ENCODE data around the gene FEN1.
A peak's percentile ranks its signal among the peaks of the same experiment; 100 is the strongest.

The FEN1 gene

GRCh38 chr11:61834278-61835048 is 41.8 kb downstream of the FEN1 start:
- peak overlapping the region; percentile 64; the same call in 1 of the 2 replicates for H3K9ac ChIP-seq (ENCODE audit: low read length)

DNA sequence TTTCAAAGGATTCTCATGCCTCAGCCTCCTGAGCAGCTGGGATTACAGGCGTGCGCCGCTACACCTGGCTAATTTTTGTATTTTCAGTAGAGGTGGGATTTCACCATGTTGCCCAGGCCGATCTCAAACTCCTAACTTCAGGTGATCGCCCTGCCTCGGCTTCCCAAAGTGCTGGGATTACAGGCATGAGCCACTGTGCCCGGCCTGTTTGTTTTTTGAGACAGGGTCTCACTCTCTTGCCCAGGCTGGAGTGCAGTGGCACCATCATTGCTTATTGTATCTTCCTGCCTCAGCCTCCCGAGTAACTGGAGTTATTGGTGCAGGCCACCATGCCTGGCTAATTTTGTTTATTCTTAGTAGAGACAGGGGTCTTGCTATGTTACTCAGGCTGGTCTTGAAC is 43.5 kb downstream of the FEN1 start:
- Histone ChIP-seq H3F3A (ENCODE audit: insufficient read depth, low read length) (no peaks in the 10 kb centered on the region), H3K4me3 (ENCODE audit: low read depth, low read length, poor library complexity, severe bottlenecking) (no peak overlapping the region), H4K20me1 (ENCODE audit: insufficient read depth, low read length) (no peaks in the 10 kb centered on the region), H3K79me2 (ENCODE audit: insufficient read depth, low read length) (no peaks in the 10 kb centered on the region), H3K4me2 (ENCODE audit: low read length) (no peak overlapping the region), H3K9me3 (ENCODE audit: low read length) (no peaks in the 10 kb centered on the region), H3K36me3 (ENCODE audit: insufficient read depth, low read length) (peaks cover 24% of the 10 kb centered on the region), H3K27ac (ENCODE audit: low read depth, low read length, poor library complexity, severe bottlenecking) (peak overlapping the region; percentile 96), H2AFZ (ENCODE audit: low read length) (no peak overlapping the region), H3K9ac (ENCODE audit: low read length) (no peak overlapping the region), H3K4me1 (ENCODE audit: insufficient read depth, low read length, severe bottlenecking) (peaks cover 44% of the 10 kb centered on the region), H3K27me3 (ENCODE audit: insufficient read depth, low read length) (no peaks in the 10 kb centered on the region), H3K9me2 (ENCODE audit: low read depth, low read length) (no peaks in the 10 kb centered on the region)
- TF ChIP-seq EZH2 (IDR thresholded peaks at IDR 0.05; ENCODE audit: borderline replicate concordance, low read length): no peak
- TF ChIP-seq CTCF (IDR thresholded peaks at IDR 0.05; ENCODE audit: low read length): no peak

More at GRCh38 chr11:61834278-61835048, 41.8 kb downstream of the FEN1 start:
- Histone ChIP-seq H3K79me2 (ENCODE audit: insufficient read depth, low read length) (peaks cover 10% of the 10 kb centered on the region; the same call in 1 of the 2 replicates), H3K9me3 (ENCODE audit: low read length) (no peaks in the 10 kb centered on the region), H3K4me3 (ENCODE audit: low read depth, low read length, poor library complexity, severe bottlenecking) (peak overlapping the region; percentile 36), H3F3A (ENCODE audit: insufficient read depth, low read length) (no peaks in the 10 kb centered on the region), H3K4me1 (ENCODE audit: insufficient read depth, low read length, severe bottlenecking) (peaks cover 62% of the 10 kb centered on the region), H3K36me3 (ENCODE audit: insufficient read depth, low read length) (peaks cover 12% of the 10 kb centered on the region), H3K9me2 (ENCODE audit: low read depth, low read length) (no peaks in the 10 kb centered on the region), H2AFZ (ENCODE audit: low read length) (no peak overlapping the region), H3K27ac (ENCODE audit: low read depth, low read length, poor library complexity, severe bottlenecking) (peak overlapping the region; percentile 96), H4K20me1 (ENCODE audit: insufficient read depth, low read length) (no peaks in the 10 kb centered on the region), H3K4me2 (ENCODE audit: low read length) (peak overlapping the region; percentile 71), H3K27me3 (ENCODE audit: insufficient read depth, low read length) (no peaks in the 10 kb centered on the region)
- TF ChIP-seq EZH2 (IDR thresholded peaks at IDR 0.05; ENCODE audit: borderline replicate concordance, low read length) (no peak), CTCF (IDR thresholded peaks at IDR 0.05; ENCODE audit: low read length) (no peak)

DNA sequence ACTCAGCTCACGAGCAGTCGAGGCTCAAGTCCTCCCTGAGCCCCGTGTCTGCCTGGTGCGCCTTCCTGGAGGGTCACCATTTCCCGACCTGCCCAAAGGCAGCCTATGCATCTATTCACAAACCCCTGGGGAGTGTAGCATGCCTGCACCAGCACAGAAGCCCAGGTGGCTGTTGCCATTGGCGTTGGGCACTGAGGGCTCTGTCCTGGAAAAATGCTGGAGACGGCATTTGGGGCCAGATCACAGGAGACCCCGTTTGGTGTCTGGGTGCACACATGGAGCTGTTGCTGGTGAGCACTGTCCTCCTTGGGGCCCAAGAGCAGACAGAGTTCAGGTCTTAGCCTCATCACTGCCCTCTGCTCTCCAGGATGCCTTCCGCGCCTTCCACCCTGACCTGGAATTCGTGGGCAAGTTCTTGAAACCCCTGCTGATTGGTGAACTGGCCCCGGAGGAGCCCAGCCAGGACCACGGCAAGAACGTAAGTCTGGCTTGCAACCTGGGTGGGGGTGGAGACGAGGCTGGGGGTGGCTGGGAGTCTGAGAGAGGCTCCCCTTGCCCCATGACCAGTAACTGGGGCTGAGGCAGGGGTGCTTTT is 44.8 kb downstream of the FEN1 start:
- TF ChIP-seq EZH2 (IDR thresholded peaks at IDR 0.05; ENCODE audit: borderline replicate concordance, low read length) (no peak), CTCF (IDR thresholded peaks at IDR 0.05; ENCODE audit: low read length) (no peak)
- Histone ChIP-seq H3K9me3 (ENCODE audit: low read length) (no peaks in the 10 kb centered on the region), H3K27me3 (ENCODE audit: insufficient read depth, low read length) (no peaks in the 10 kb centered on the region), H3K4me2 (ENCODE audit: low read length) (no peak overlapping the region), H3K27ac (ENCODE audit: low read depth, low read length, poor library complexity, severe bottlenecking) (no peak overlapping the region), H3F3A (ENCODE audit: insufficient read depth, low read length) (no peaks in the 10 kb centered on the region), H3K9me2 (ENCODE audit: low read depth, low read length) (no peaks in the 10 kb centered on the region), H3K36me3 (ENCODE audit: insufficient read depth, low read length) (peaks cover 37% of the 10 kb centered on the region), H3K79me2 (ENCODE audit: insufficient read depth, low read length) (no peaks in the 10 kb centered on the region), H3K4me1 (ENCODE audit: insufficient read depth, low read length, severe bottlenecking) (peaks cover 31% of the 10 kb centered on the region), H3K9ac (ENCODE audit: low read length) (no peak overlapping the region), H3K4me3 (ENCODE audit: low read depth, low read length, poor library complexity, severe bottlenecking) (no peak overlapping the region), H2AFZ (ENCODE audit: low read length) (no peak overlapping the region), H4K20me1 (ENCODE audit: insufficient read depth, low read length) (no peaks in the 10 kb centered on the region)

All from OCI-LY1 (cell line).